ENCODE results near the gene FARS2.

DNA sequence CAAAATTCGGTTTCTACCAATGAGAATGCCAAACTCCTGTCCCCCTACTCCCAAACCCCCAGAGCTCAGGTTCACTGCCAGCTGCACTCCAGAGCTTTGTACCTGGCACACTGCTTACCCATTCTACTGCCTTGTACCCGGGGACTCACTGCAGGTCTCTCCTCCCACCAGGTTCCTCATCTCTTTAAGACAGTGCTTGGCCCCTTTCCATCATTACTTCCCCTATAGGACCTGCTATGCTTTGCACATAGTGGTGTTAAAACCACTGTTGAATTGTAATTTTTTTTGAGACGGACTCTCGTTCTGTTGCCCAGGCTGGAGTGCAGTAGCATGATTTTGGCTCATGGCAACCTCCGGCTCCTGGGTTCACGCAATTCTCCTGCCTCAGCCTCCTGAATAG lies 26.4 kb upstream of the FARS2 start:
- TF ChIP-seq NCOA5 (CRISPR knock-in tag; IDR thresholded peaks at IDR 0.05) (no peak), POLR2A (IDR thresholded peaks at IDR 0.05; ENCODE audit: insufficient read depth in 1 of 2, low read depth in 2 of 2, low read length in 2 of 2) (no peak)
- TF ChIP-seq, protein P1, sequence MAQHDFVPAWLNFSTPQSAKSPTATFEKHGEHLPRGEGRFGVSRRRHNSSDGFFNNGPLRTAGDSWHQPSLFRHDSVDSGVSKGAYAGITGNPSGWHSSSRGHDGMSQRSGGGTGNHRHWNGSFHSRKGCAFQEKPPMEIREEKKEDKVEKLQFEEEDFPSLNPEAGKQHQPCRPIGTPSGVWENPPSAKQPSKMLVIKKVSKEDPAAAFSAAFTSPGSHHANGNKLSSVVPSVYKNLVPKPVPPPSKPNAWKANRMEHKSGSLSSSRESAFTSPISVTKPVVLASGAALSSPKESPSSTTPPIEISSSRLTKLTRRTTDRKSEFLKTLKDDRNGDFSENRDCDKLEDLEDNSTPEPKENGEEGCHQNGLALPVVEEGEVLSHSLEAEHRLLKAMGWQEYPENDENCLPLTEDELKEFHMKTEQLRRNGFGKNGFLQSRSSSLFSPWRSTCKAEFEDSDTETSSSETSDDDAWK (CRISPR knock-in tag; IDR thresholded peaks at IDR 0.05), result no peak

Data from HepG2 (cell line).